OCI-LY3 (cell line): ENCODE results near the gene DPYSL3.

ENCODE experiments used
- H2AFZ ChIP-seq: fragments of 200-600, 300-600 bp; shearing (Covaris generic); 2 replicates; pipeline ENCODE4 v1.6.0; 2014; ENCODE audit warnings: antibody characterized with exemption, low read depth, low read length
- H3K27ac ChIP-seq: fragments of 200-600, 300-600 bp; sonication (generic); 2 replicates; pipeline ENCODE4 v1.5.1; 2014; ENCODE audit warnings: mild to moderate bottlenecking, low read length, moderate library complexity, mixed read lengths
- H3K27me3 ChIP-seq: fragments of 200-600, 300-600 bp; sonication (generic); 2 replicates; pipeline ENCODE4 v1.6.1; 2014; ENCODE audit warnings: low read depth, low read length, mixed read lengths
- H3K36me3 ChIP-seq: fragments of 200-600, 300-600 bp; sonication (generic); replicated peaks from 2 replicates; pipeline ENCODE3; 2014; ENCODE audit warnings: low read depth, low read length, mixed read lengths
- H3K4me1 ChIP-seq: fragments of 300-600, 200-600 bp; sonication (generic); 2 replicates; pipeline ENCODE4 v1.6.1; 2014; ENCODE audit warnings: low read length, mixed read lengths
- H3K4me2 ChIP-seq: fragments of 200-600, 300-600 bp; sonication (generic); 2 replicates; pipeline ENCODE4 v1.6.1; 2014; ENCODE audit warnings: low read length, mixed read lengths
- H3K4me3 ChIP-seq: fragments of 300-600, 200-600 bp; sonication (generic); 2 replicates; pipeline ENCODE4 v1.5.1; 2014; ENCODE audit warnings: antibody characterized with exemption, mild to moderate bottlenecking, low read length, moderate library complexity
- H3K79me2 ChIP-seq: fragments of 300-600, 200-600 bp; shearing (Covaris generic); 2 replicates; pipeline ENCODE4 v1.6.1; 2014; ENCODE audit warnings: mild to moderate bottlenecking, low read length, mixed read lengths
- H3K9ac ChIP-seq: fragments of 300-600, 200-600 bp; shearing (Covaris generic); 2 replicates; pipeline ENCODE4 v1.6.0; 2014; ENCODE audit warnings: mild to moderate bottlenecking, low read length, moderate library complexity
- H3K9me3 ChIP-seq: fragments of 200-600, 300-600 bp; shearing (Covaris generic); 2 replicates; pipeline ENCODE4 v1.6.1; 2014; ENCODE audit warnings: low read length, mixed read lengths; ENCODE audit not compliant: insufficient read depth
- H4K20me1 ChIP-seq: fragments of 200-600, 300-600 bp; sonication (generic); 2 replicates; pipeline ENCODE4 v1.6.1; 2016; ENCODE audit warnings: low read length, mixed read lengths; ENCODE audit not compliant: insufficient read depth
- EZH2phosphoT487 ChIP-seq: fragments of 200-600 bp; shearing (Covaris generic); IDR thresholded peaks from 2 replicates; pipeline ENCODE4 v1.6.1; 2018; ENCODE audit warnings: antibody characterized with exemption, mixed run types, low read depth
- TF ChIP-seq, protein P1 (sequence below): fragments of 200-600, 300-600 bp; sonication (generic); IDR thresholded peaks from 2 replicates; pipeline ENCODE4 v1.5.1; 2014; ENCODE audit warnings: antibody characterized with exemption, low read length, low read depth

Gene DPYSL3

DNA sequence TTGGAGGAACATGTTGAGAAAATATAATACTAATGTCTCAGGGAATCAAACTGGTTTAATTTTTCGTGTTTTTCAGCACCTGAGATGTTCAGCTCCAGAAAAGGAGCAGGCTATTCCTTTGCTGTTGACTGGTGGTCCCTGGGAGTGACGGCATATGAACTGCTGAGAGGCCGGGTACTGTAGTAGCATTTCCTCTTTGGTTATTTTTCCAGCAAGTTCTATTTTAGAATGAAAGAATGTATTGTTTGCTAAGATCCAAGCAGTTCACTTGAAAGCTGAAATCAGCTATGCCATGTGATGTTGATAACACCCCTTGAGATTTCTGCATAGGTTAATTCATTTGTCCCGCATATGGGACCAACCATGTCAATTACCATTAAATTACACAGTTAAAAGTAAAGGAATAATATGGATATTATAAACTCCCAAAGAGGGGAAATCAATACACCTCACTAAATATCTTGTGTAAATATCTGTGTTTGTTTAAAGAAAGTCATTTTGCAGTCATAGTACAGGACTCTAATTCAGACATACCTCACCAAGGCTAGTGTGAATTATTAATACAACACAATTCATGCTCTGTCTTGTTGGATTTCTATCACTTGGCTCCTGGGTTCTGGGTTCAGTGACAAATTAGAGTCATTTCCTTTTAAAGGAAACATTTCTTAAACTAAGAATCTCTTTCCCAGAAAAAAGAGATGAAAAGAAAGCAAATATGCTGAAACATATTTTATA lies 148.3 kb downstream of the DPYSL3 start:
- Histone ChIP-seq H3K36me3 (no peaks in the 10 kb centered on the region), H4K20me1 (no peaks in the 10 kb centered on the region), H3K4me3 (no peak overlapping the region), H3K4me1 (no peaks in the 10 kb centered on the region), H3K4me2 (no peak overlapping the region), H2AFZ (no peak overlapping the region), H3K27me3 (no peaks in the 10 kb centered on the region), H3K27ac (no peak overlapping the region), H3K9ac (no peak overlapping the region), H3K9me3 (no peaks in the 10 kb centered on the region), H3K79me2 (no peaks in the 10 kb centered on the region)
- TF ChIP-seq, protein P1, sequence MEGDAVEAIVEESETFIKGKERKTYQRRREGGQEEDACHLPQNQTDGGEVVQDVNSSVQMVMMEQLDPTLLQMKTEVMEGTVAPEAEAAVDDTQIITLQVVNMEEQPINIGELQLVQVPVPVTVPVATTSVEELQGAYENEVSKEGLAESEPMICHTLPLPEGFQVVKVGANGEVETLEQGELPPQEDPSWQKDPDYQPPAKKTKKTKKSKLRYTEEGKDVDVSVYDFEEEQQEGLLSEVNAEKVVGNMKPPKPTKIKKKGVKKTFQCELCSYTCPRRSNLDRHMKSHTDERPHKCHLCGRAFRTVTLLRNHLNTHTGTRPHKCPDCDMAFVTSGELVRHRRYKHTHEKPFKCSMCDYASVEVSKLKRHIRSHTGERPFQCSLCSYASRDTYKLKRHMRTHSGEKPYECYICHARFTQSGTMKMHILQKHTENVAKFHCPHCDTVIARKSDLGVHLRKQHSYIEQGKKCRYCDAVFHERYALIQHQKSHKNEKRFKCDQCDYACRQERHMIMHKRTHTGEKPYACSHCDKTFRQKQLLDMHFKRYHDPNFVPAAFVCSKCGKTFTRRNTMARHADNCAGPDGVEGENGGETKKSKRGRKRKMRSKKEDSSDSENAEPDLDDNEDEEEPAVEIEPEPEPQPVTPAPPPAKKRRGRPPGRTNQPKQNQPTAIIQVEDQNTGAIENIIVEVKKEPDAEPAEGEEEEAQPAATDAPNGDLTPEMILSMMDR: no peak
- TF ChIP-seq EZH2phosphoT487: no peak

DNA sequence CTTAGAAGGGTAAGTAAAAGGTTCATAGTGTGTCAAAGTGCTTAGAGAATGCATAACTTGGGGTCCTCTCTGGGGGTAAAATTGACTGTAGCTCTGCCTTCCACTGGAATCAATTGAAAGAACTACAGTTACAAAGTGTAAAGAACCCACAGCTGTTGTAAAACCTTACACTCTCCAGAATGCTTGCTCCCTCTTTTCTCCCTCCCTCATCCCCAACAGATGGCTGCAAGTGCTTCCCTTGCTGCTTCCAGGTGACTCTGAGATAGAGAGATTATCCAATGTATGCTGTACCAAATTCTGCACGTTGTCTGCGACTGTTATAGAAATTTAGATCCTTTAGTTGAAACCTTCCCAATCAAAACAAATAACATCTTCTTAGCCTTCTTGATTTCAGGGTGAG lies 149.1 kb downstream of the DPYSL3 start:
- Histone ChIP-seq H3K27ac (no peak overlapping the region), H3K36me3 (no peaks in the 10 kb centered on the region), H3K9me3 (no peaks in the 10 kb centered on the region), H3K9ac (no peak overlapping the region), H3K79me2 (no peaks in the 10 kb centered on the region), H3K4me3 (no peak overlapping the region), H4K20me1 (no peaks in the 10 kb centered on the region), H3K4me2 (no peak overlapping the region), H2AFZ (no peak overlapping the region), H3K27me3 (no peaks in the 10 kb centered on the region), H3K4me1 (no peaks in the 10 kb centered on the region)
- no peak for TF ChIP-seq EZH2phosphoT487
- TF ChIP-seq, protein P1: no peak

DNA sequence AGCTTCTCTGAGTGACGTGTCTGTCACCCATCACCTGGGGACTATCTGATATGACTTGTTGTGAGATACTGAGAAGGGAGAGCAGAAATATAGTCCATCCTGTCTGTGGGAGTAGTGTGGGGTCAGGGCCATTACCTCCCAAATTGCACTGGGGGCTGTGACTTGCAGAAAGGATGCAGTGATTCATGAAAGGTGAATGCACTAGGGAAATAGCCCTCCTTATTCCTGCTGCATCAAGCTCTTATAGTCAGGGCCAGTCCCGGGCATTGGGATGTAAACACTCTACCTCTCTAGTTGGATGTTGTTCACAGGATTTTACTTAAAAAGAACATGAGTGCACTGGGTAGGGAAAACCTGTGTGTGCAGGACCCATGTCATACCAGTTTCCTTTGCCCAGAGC lies 150.3 kb downstream of the DPYSL3 start:
- Histone ChIP-seq H3K36me3 (no peaks in the 10 kb centered on the region), H4K20me1 (no peaks in the 10 kb centered on the region), H3K4me2 (no peak overlapping the region), H2AFZ (no peak overlapping the region), H3K4me3 (no peak overlapping the region), H3K9me3 (no peaks in the 10 kb centered on the region), H3K4me1 (no peaks in the 10 kb centered on the region), H3K27ac (no peak overlapping the region), H3K9ac (no peak overlapping the region), H3K27me3 (no peaks in the 10 kb centered on the region), H3K79me2 (no peaks in the 10 kb centered on the region)
- TF ChIP-seq EZH2phosphoT487: no peak
- TF ChIP-seq, protein P1: no peak

DNA sequence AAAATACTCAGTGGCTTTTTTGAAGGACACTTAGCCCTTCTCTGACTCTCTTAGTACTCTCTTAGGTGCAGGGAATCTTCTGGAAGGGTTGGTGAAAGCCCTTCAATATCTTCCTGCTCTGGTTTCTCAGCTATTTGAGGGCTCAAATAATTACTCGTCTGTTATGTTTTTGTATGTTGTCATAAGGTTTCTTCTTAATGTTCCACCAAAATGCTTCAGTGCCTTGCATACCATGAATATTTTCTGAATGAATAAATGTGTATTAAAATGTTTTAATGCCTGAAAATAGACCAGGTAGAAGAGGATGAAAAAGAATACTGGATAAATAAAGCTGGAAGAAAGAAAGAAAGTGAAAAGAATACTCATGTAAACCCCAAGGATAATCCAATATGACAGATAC lies 150.8 kb downstream of the DPYSL3 start:
- TF ChIP-seq EZH2phosphoT487: no peak
- TF ChIP-seq, protein P1: no peak
- Histone ChIP-seq H3K79me2 (no peaks in the 10 kb centered on the region), H3K4me2 (no peak overlapping the region), H3K9me3 (no peaks in the 10 kb centered on the region), H3K27me3 (no peaks in the 10 kb centered on the region), H4K20me1 (no peaks in the 10 kb centered on the region), H3K27ac (no peak overlapping the region), H3K9ac (no peak overlapping the region), H3K36me3 (no peaks in the 10 kb centered on the region), H3K4me1 (no peaks in the 10 kb centered on the region), H2AFZ (no peak overlapping the region), H3K4me3 (no peak overlapping the region)
